Natural killer cell treated with Interleukin-12 subunit alpha and Interleukin-12 subunit beta and Interleukin-15 and Interleukin-18, amount 100 ng/mL, for 72 hours (primary cell): Measurements from ENCODE around the gene BCAS3. TPM values are rescaled to one million over a fixed set of nuclear protein-coding genes. Genes with fewer than 3 reads are reported as not detected.

Experiments used
- ATAC-seq, 2 donors: fragments of 150-1000 bp; cut with Tn5 transposase in 1 of 2; sonication (Bioruptor Pico), chemical (Tn5 transposase) in 1 of 2; 2 replicates each; pipeline ENCODE4 v1.10.0; 2021
- DNase-seq: peaks from one replicate; pipeline ENCODE4 v3.0.0; 2022; ENCODE audit warnings: low spot score
- H3K27ac Mint-ChIP-seq, 2 donors: 1 replicate in 1 of 2; 2 replicates in 1 of 2; pipeline ENCODE4 v1.8.0; 2022; ENCODE audit warnings: mixed read lengths in 2 of 2, mild to moderate bottlenecking in 1 of 2, moderate library complexity in 1 of 2
- H3K27me3 Mint-ChIP-seq, 2 donors: 1 replicate in 1 of 2; 2 replicates in 1 of 2; pipeline ENCODE4 v1.8.0; 2022; ENCODE audit warnings: mixed read lengths in 2 of 2
- H3K36me3 Mint-ChIP-seq: one replicate; pipeline ENCODE4 v1.8.0; 2022; ENCODE audit warnings: mixed read lengths
- H3K4me1 Mint-ChIP-seq, 2 donors: 1 replicate in 1 of 2; 2 replicates in 1 of 2; pipeline ENCODE4 v1.8.0; 2022; ENCODE audit warnings: low read depth in 2 of 2, mixed read lengths in 2 of 2, mild to moderate bottlenecking in 1 of 2
- H3K4me3 Mint-ChIP-seq: one replicate; pipeline ENCODE4 v1.8.0; 2022; ENCODE audit warnings: mixed read lengths
- H3K9me3 Mint-ChIP-seq: 2 replicates; pipeline ENCODE4 v1.8.0; 2022; ENCODE audit warnings: mixed read lengths
- total RNA-seq, 2 donors: library from RNA; stranded (reverse); gene quantifications; one replicate each; pipeline ENCODE4 v1.2.3, GENCODE V29; 2022

The BCAS3 gene
- total RNA-seq, 2 donors from 2014 or later: 19.5 to 26.4 TPM

DNA sequence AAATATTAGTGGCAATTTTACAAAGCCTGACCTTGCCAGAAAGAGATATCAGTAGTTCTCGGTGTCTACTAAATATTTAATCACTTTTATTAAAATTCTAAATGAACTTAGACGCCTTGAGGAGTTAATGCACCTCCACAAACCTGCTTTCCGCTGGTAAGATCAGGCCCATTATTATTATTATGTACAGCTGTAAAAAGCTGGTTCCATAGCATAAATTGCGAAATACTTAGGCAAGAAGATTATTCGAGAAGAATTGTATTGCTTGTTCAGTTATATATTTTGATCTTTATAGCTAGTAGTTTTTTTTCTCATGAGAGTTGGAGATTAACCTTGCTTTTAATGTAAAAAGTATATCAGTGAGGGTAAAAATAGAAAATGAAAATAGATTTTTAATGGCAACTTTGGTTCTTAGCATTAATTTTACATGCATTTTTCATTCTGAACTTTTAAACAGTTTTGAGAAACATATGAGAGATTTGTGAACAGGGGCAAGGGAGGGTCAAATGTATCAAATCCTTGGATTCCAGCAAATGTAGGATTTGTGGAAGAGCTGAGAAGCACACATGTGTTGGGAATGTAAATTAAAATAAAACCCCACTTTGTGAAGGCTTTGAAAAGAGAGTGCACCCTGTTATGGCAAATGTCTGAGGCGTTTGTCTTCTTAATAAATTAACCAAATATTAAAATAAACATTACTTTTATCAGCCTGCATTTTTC lies 471.6 kb downstream of the BCAS3 start:
- DNase-seq (no peak), ATAC-seq (no peak)
- Mint-ChIP-seq H3K4me1 (peaks cover 22 to 23% of the 10 kb centered on the region in 2 donors), H3K27me3 (no peaks in the 10 kb centered on the region), H3K36me3 (no peaks in the 10 kb centered on the region), H3K9me3 (no peaks in the 10 kb centered on the region), H3K27ac (no peak overlapping the region), H3K4me3 (no peak overlapping the region)

DNA sequence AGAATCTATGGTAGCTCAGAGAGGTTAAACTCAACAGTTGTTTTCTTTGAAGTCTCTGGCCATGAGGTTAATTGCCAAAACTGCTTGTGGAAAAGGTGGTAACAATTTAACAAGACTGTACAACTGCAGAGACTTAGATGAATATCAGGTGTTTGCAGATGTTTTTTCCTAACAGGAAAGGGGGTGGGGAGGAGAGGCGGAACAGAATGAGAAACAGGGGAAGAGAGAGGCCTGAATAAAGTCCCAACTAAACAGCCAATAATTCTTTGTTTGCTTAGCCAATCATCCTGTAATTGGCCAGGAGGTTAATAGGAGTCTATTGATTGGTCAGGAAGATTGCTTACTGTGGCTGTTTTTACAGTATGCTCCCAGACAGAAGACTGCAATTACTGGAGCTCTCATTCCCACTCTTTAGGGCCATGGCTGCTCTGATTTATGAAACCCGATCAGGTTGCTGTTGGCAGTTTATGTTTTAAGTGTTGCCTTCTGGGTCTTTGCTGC lies 472.3 kb downstream of the BCAS3 start:
- Mint-ChIP-seq H3K27me3 (no peaks in the 10 kb centered on the region), H3K36me3 (no peaks in the 10 kb centered on the region), H3K9me3 (no peaks in the 10 kb centered on the region), H3K4me3 (no peak overlapping the region), H3K27ac (no peak overlapping the region), H3K4me1 (peaks cover 22 to 23% of the 10 kb centered on the region in 2 donors)
- ATAC-seq (no peak), DNase-seq (no peak)

DNA sequence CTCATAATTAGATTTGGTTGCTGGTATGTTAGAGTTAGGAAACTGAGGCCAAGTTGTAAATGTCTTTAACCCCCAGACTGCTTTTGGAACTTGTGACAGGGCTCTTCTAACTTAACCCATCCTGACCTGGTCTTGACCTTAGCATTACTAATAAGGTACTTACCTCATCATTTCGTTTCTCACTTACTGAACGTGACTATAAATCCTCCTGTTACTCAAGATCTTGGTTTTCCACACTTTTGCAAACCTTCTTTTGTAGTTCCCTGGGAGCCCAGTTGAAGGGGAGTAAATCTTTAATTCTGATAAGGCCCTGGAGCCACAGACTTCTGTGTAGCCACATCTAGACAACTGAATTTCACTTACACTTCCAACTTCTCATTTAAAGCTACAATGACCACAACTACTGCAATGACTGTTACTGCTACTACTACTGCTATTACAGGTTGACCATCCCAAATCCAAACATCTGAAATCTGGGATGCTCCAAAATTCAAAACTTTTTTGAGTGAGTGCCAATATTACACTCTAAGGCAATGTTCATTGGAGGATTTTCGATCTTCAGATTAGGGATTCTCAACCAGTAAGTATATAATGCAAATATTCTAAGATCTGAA lies 473.1 kb downstream of the BCAS3 start:
- Mint-ChIP-seq H3K36me3 (no peaks in the 10 kb centered on the region), H3K9me3 (no peaks in the 10 kb centered on the region), H3K27me3 (no peaks in the 10 kb centered on the region), H3K4me1 (peaks cover 17 to 18% of the 10 kb centered on the region in 2 donors), H3K27ac (no peak overlapping the region), H3K4me3 (peak overlapping the region; percentile 7)
- ATAC-seq: peak in 1 of 2 donors; percentile 57
- DNase-seq: no peak

DNA sequence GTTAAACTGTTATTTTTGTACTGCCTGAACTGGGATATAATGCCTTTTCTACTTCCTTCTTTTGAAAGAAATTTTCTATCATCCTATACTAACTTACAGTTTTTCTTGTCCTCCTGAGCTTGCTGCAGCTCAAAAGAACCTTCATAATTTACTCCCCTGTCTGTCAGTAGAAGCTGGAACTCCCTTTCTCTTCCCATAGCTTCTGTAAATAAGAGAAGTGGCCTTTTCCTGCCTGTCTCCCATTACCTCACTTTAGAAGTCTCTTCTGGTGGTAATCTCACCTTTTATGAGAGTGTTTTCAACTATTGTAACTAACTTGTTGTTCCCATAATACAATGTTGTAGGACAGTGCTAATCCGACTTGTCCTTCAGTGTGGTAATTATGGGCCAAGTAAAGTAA lies 475.2 kb downstream of the BCAS3 start:
- Mint-ChIP-seq H3K9me3 (no peaks in the 10 kb centered on the region), H3K4me3 (no peak overlapping the region), H3K27ac (no peak overlapping the region), H3K36me3 (no peaks in the 10 kb centered on the region), H3K4me1 (peaks cover 17 to 21% of the 10 kb centered on the region in 2 donors), H3K27me3 (no peaks in the 10 kb centered on the region)
- ATAC-seq: no peak
- DNase-seq: no peak

DNA sequence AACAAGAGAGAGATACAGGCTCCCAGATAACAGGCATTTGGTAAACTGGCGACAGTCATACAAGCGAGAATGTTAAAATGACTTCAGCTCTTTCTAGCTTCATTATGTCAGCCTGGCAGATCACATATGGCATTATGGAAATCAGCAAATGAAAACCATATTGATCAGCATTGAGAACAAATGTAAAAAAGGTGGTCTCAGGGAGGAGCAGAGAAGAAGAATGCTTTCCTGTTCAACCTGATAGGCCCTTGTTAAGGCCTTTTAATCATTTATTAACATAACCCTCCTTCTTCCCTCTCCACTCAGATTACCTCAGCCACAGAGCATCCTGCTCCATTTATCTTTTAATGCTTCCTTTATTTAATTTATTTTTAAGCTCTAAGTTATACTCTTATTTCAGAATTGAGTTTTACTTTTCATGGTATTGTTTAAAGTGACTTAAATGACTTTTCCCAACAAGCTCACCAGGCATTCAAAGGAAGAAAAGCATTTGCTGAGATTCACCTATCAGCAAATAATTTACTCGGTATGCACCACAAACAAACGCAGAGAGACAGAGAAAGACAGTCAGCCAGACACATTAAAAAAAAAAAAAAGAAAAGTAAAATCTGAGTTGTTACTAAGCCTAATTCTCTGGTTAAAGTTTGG lies 478.1 kb downstream of the BCAS3 start:
- Mint-ChIP-seq H3K4me1 (peaks cover 8 to 21% of the 10 kb centered on the region in 2 donors), H3K27ac (no peak overlapping the region), H3K27me3 (no peaks in the 10 kb centered on the region), H3K9me3 (no peaks in the 10 kb centered on the region), H3K4me3 (no peak overlapping the region), H3K36me3 (no peaks in the 10 kb centered on the region)
- DNase-seq (no peak), ATAC-seq (no peak)

DNA sequence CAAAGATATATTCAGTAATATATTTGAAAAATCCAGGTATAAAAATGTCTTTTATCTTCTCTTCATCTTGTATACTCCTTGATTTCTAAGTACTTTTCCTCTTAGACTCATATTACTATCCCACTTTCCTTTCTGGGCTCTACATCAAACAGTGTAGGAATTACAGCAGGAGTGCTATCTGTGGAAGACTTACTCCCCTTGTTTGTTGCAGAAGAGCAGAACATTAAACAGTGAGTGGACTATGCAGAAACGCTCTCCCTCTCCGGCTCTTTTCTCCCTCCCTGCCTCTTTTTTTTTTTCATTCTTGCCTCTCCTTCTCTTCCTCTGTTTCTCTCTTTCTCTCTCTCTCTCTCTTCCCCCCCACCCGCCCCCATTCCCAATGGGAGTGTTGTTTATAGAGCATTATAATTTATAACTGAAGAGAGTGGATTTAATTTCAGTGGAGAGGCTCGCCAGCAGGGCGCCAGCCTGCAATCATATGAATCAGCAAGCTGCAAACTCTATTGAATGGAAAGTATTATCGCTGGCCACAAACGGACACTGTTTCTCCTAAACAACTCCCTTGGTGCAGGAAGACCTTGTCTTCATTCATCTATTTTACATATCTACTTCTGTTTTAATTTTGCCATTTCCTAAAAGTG lies 479.7 kb downstream of the BCAS3 start:
- H3K4me1 Mint-ChIP-seq: peaks cover 4 to 12% of the 10 kb centered on the region in 2 donors
- no peaks in the 10 kb centered on the region for H3K27me3 Mint-ChIP-seq
- ATAC-seq: no peak
- H3K36me3 Mint-ChIP-seq: no peaks in the 10 kb centered on the region
- no peak overlapping the region for H3K4me3 Mint-ChIP-seq
- DNase-seq: no peak
- H3K27ac Mint-ChIP-seq: no peak overlapping the region
- H3K9me3 Mint-ChIP-seq: no peaks in the 10 kb centered on the region

DNA sequence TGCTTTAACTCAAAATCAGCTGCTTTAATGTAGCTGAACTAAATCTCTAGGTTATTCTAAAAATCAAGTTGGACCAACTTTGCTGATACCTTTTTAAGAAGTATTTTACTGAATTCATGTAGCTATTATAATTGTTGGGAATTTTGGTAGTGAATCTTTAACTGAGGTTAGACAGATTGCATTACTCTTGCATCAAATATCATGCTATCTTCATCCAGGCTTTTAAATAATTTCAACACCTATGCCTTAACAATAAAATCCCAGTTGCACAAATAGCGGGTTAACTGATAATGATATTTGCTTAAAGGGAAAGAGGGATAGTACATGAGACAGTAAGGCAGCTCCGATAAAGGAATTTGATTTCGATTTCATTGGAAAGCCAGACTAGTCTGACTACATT lies 480.7 kb downstream of the BCAS3 start:
- Mint-ChIP-seq H3K9me3 (no peaks in the 10 kb centered on the region), H3K36me3 (no peaks in the 10 kb centered on the region), H3K4me1 (peaks cover 4 to 12% of the 10 kb centered on the region in 2 donors), H3K4me3 (no peak overlapping the region), H3K27me3 (no peaks in the 10 kb centered on the region), H3K27ac (no peak overlapping the region)
- no peak for DNase-seq
- no peak for ATAC-seq

DNA sequence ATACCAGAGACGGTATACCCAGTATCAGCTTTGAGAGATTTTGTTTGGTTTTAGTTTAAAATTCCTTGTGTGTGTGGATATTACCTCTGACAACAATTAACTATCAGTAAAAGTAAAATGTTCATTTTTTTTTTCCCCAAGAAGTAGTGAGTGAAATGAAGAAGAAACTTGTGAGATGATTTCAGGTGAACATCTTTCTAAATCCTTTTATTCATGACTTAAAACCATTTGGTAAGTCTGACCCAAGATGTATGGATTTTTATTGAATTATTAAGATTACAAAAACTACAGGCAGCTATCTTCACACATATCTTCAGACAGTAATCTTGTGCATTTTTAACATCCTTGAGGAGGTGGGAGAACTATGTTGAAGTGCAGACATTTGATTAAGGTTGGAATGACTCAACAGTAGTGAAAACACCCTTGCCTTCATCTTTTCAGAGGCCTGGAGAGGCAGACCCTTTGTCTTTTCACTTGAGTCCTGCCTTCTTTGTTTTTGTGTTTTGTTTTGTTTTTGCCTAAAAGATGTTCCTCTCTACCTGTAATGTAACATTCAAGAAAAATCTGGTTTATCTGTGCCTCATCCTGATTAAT lies 481.7 kb downstream of the BCAS3 start:
- no peak overlapping the region for H3K4me3 Mint-ChIP-seq
- no peaks in the 10 kb centered on the region for H3K36me3 Mint-ChIP-seq
- H3K27me3 Mint-ChIP-seq: no peaks in the 10 kb centered on the region
- no peaks in the 10 kb centered on the region for H3K9me3 Mint-ChIP-seq
- peaks cover 4 to 12% of the 10 kb centered on the region in 2 donors for H3K4me1 Mint-ChIP-seq
- peak in 1 of 2 donors; percentile 52 for ATAC-seq
- DNase-seq: no peak
- peak overlapping the region in 1 of 2 donors; percentile 23 for H3K27ac Mint-ChIP-seq

DNA sequence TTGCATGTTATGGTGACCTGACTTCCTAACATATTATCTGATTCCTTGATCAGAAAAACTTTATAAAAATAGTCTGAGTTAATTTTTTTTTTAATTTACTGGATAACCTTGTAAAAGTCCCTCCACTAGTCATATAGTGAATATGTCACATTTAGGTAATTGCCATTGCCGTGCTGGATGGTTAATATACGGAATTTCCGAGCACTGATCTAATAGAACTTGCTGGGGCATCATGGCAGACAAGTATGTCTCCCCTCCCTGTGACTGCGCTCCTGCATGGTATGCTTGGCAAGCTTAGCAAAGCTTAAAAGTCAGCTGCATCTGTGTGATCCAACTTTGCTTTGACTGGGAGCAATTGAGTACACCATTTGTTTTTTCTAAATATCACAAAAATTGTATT lies 482.6 kb downstream of the BCAS3 start:
- ATAC-seq (no peak), DNase-seq (no peak)
- no peaks in the 10 kb centered on the region for H3K9me3 Mint-ChIP-seq
- no peaks in the 10 kb centered on the region for H3K27me3 Mint-ChIP-seq
- peaks cover 4% of the 10 kb centered on the region for H3K36me3 Mint-ChIP-seq
- no peak overlapping the region for H3K4me3 Mint-ChIP-seq
- H3K27ac Mint-ChIP-seq: no peak overlapping the region
- H3K4me1 Mint-ChIP-seq: peaks cover 4 to 12% of the 10 kb centered on the region in 2 donors

DNA sequence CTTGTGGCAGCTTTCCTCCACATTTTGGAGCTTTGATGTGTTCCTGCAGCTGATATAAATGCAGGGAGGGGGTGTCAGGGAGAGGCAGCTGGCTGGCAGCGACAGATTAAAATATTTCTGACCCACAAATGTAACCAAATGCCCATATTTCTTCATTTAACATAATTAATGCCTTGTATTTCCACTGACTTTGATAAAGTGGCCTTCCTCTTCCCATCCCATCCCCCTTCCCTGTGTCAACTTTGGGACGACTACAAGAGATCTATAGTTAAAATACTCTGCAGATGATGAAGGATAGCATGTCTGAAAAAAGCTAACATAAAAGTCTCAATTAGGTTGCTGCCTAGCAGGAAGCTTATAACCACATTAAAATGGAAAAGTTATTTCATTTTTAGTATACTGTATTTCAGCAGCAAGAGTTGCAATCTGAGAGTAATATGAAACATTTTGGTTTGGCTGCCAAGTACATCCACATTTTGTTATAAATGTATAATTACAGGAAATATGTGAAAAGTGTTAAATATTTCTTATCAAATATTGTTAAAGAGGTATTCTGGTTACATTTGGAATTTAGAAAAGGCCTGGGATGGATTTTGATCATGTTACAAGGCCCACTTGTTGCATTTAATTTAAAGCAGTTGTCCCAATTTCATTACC lies 483.3 kb downstream of the BCAS3 start:
- ATAC-seq (no peak), DNase-seq (no peak)
- H3K36me3 Mint-ChIP-seq: peaks cover 4% of the 10 kb centered on the region
- no peaks in the 10 kb centered on the region for H3K9me3 Mint-ChIP-seq
- H3K4me1 Mint-ChIP-seq: peaks cover 4 to 12% of the 10 kb centered on the region in 2 donors
- H3K27ac Mint-ChIP-seq: no peak overlapping the region
- no peaks in the 10 kb centered on the region for H3K27me3 Mint-ChIP-seq
- no peak overlapping the region for H3K4me3 Mint-ChIP-seq

DNA sequence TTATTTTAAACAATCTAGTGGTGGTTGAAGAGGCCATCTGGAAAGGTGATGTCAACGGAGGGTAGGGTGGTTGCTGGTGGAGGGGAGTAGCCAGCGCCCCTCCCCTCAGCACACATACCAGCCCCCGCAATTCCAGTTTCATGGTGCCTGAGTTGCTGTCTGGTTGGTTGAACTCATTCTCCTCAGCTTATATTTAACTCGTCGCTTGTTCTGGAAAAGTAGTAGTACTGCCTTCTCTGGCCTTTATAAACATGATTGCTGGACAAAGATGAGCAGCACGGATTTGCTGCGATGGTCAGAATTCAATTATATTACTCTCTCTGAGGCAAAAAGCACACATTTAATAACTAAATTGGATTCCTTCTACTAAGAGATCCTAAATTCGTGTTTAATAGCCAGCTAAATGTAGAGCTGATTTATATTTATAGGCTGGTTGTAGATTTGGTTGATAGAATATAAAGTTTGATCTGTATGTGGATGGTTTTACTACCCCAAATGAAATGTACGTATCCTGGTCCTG lies 484.0 kb downstream of the BCAS3 start:
- H3K27me3 Mint-ChIP-seq: no peaks in the 10 kb centered on the region
- no peak overlapping the region for H3K4me3 Mint-ChIP-seq
- no peak overlapping the region for H3K27ac Mint-ChIP-seq
- peaks cover 4 to 12% of the 10 kb centered on the region in 2 donors for H3K4me1 Mint-ChIP-seq
- H3K9me3 Mint-ChIP-seq: no peaks in the 10 kb centered on the region
- peaks cover 4% of the 10 kb centered on the region for H3K36me3 Mint-ChIP-seq
- DNase-seq (no peak), ATAC-seq (no peak)

DNA sequence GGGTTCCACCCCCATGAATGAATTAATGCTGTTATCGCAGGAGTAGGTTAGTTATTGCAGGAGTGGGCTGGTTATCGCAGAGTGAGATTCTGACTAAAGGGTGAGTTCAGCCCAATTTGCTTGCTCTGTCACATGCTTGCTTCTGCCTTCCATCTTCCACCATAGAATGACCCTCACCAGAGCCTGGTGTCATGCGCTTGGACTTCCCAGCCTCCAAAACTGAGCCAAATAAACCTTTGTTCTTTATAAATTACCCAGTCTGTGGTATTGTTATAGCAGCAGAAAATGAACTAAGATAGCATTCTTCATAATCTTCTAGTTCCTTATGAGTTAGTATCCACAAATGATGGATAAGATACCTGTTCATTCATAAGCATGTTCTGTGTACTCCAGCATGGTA lies 486.9 kb downstream of the BCAS3 start:
- H3K36me3 Mint-ChIP-seq: peaks cover 4% of the 10 kb centered on the region

DNA sequence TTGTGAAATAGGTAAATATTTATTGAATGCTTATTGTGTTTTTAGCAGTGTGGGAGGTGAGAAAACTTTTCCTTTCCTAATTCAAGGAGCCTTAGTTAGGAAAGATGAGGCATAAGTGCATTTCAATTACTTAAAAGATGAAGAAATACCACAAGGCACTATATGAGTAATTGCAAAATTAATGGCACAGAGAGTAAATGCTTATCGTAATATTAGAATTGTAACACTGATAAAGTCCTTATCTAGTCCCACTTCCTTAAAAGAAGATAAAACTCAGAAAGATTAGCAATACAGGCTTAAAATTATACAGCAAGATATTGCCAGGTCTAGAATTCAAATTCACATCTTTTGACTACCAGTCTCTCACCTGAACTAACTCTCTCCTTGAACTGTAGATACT lies 489.4 kb downstream of the BCAS3 start:
- no peaks in the 10 kb centered on the region for H3K27me3 Mint-ChIP-seq
- DNase-seq: no peak
- H3K9me3 Mint-ChIP-seq: no peaks in the 10 kb centered on the region
- no peak overlapping the region for H3K4me3 Mint-ChIP-seq
- H3K36me3 Mint-ChIP-seq: peaks cover 4% of the 10 kb centered on the region
- H3K4me1 Mint-ChIP-seq: no peaks in the 10 kb centered on the region
- H3K27ac Mint-ChIP-seq: no peak overlapping the region
- ATAC-seq: no peak

More for the DNA sequence above, 486.9 kb downstream of the BCAS3 start:
- Mint-ChIP-seq H3K4me1 (peaks cover 2 to 3% of the 10 kb centered on the region in 2 donors), H3K4me3 (no peak overlapping the region), H3K9me3 (no peaks in the 10 kb centered on the region), H3K27me3 (no peaks in the 10 kb centered on the region), H3K27ac (no peak overlapping the region)
- DNase-seq (no peak), ATAC-seq (no peak)
